T-helper 9 cell (primary cell): ENCODE results near the gene DNAJC30.
"Not testable (repeated sequence)": the region's sequence is repeated elsewhere in the genome, so short reads cannot be mapped to it uniquely, and the experiment has no call there.

Experiments
- DNase-seq: peaks from one replicate; pipeline ENCODE4 v3.0.0-alpha.2; 2020

The DNAJC30 gene

GRCh38 chr7:73680501-73680900 lies 2.8 kb downstream of the DNAJC30 start:
- DNase-seq, result no peak

- no peak for DNase-seq
Measured at GRCh38 chr7:73679709-73680108, 3.5 kb downstream of the DNAJC30 start.

GRCh38 chr7:73678862-73679261 lies 4.4 kb downstream of the DNAJC30 start:
- DNase-seq, result no peak

GRCh38 chr7:73676062-73676461 lies 7.2 kb downstream of the DNAJC30 start:
- not testable (repeated sequence) for DNase-seq

GRCh38 chr7:73674468-73675124 lies 8.7 kb downstream of the DNAJC30 start:
- no peak for DNase-seq

- no peak for DNase-seq
Measured at GRCh38 chr7:73671857-73672445, 11.3 kb downstream of the DNAJC30 start.

- no peak for DNase-seq
Measured at GRCh38 chr7:73671322-73671661, 12.0 kb downstream of the DNAJC30 start.

GRCh38 chr7:73669858-73670385 lies 13.3 kb downstream of the DNAJC30 start:
- no peak for DNase-seq

GRCh38 chr7:73669288-73669701 lies 14.0 kb downstream of the DNAJC30 start:
- no peak for DNase-seq

GRCh38 chr7:73668886-73669230 lies 14.4 kb downstream of the DNAJC30 start:
- DNase-seq, result no peak

GRCh38 chr7:73668103-73668885 lies 15.0 kb downstream of the DNAJC30 start:
- DNase-seq, result no peak

GRCh38 chr7:73667344-73668102 lies 15.7 kb downstream of the DNAJC30 start, which contains the start of gene VPS37D:
Gene VPS37D, plus strand, starts transcription at chr7:73667831. Its CDS starts 128 bp downstream, at chr7:73667959.
- DNase-seq, result peak; percentile 97

- no peak for DNase-seq
Measured at GRCh38 chr7:73663033-73663432, 20.2 kb downstream of the DNAJC30 start.

- DNase-seq, result not testable (repeated sequence)
Measured at GRCh38 chr7:73660594-73660993, 22.7 kb downstream of the DNAJC30 start.

GRCh38 chr7:73659983-73660382 lies 23.3 kb downstream of the DNAJC30 start:
- no peak for DNase-seq

GRCh38 chr7:73655309-73655708 lies 27.9 kb downstream of the DNAJC30 start:
- DNase-seq, result not testable (repeated sequence)

GRCh38 chr7:73652541-73652949 lies 30.7 kb downstream of the DNAJC30 start:
- no peak for DNase-seq

GRCh38 chr7:73650524-73650923 lies 32.7 kb downstream of the DNAJC30 start:
- DNase-seq, result no peak

GRCh38 chr7:73649576-73649975 lies 33.7 kb downstream of the DNAJC30 start:
- no peak for DNase-seq

GRCh38 chr7:73648593-73649332 lies 34.5 kb downstream of the DNAJC30 start:
- no peak for DNase-seq

- DNase-seq, result no peak
Measured at GRCh38 chr7:73647725-73648592, 35.3 kb downstream of the DNAJC30 start.
